HCT116 (cell line): Measurements from ENCODE around the gene IFI35. TPM values are rescaled to one million over a fixed set of nuclear protein-coding genes. Genes with fewer than 3 reads are reported as not detected.

Experiments used
- ATAC-seq: fragments of 200-7000 bp; cut with Tn5 transposase; 2 replicates; pipeline ENCODE4 v1.9.1; 2020; ENCODE audit warnings: mild to moderate bottlenecking, moderate library complexity
- BruUV-seq: library from RNA; stranded (reverse); fragments of 400-500 nt; replicated peaks from 2 replicates; lab custom pipeline; 2021; lab: Mats Ljungman, UMichigan
- CTCF ChIA-PET: fragments of 300-600 bp; sonication (Branson Sonifier 250); formaldehyde crosslinking; loops from one replicate; lab custom pipeline; 2021; ENCODE audit warnings: antibody characterized with exemption; lab: Charles Lee
- POLR2A ChIA-PET: fragments of 300-600, 350-600 bp; sonication (Branson Sonifier 250); formaldehyde crosslinking; loops from one replicate; lab custom pipeline; 2021; ENCODE audit warnings: antibody characterized with exemption; lab: Charles Lee
- RAD21 ChIA-PET, 2 experiments: fragments of 300-600 bp; sonication (Branson Sonifier 250); formaldehyde crosslinking; loops; one replicate each; lab custom pipeline; 2023; ENCODE audit warnings: low total read pairs in 2 of 2; ENCODE audit not compliant: uncharacterized antibody in 2 of 2, unreplicated experiment in 2 of 2, low non-redundant PET in 1 of 2; lab: Charles Lee
- DNase-seq: peaks from one replicate; pipeline ENCODE4 v3.0.0-alpha.2; 2010; ENCODE audit warnings: low read depth, low spot score
- H2AFZ ChIP-seq: fragments of 200-600 bp; shearing (Covaris generic), sonication (generic); 2 replicates; pipeline ENCODE4 v1.6.1; 2017; ENCODE audit warnings: low read depth, mixed run types, mixed read lengths, antibody characterized with exemption, low read length; ENCODE audit not compliant: poor library complexity, severe bottlenecking
- H3K27ac ChIP-seq: 2 replicates; pipeline ENCODE4 v1.5.1; 2012; ENCODE audit warnings: low read depth, low read length
- H3K27me3 ChIP-seq: fragments of 200-600 bp; sonication (generic); 2 replicates; pipeline ENCODE4 v1.6.1; 2016; ENCODE audit warnings: mixed run types, low read length, mixed read lengths; ENCODE audit not compliant: insufficient read depth
- H3K36me3 ChIP-seq, 2 experiments: fragments of 200-500 bp in 1 of 2; fragments of 200-600 bp in 1 of 2; sonication (Bioruptor generic) in 1 of 2; sonication (generic) in 1 of 2; 2 replicates each; pipeline versions ENCODE4 v1.5.1 to v1.6.1; 2014 to 2016; ENCODE audit warnings: low read length in 2 of 2, inconsistent platforms in 1 of 2, mixed read lengths in 1 of 2, mixed run types in 1 of 2; ENCODE audit not compliant: insufficient read depth in 2 of 2, control insufficient read depth in 1 of 2
- H3K4me1 ChIP-seq, 2 experiments: fragments of 200-600 bp in 1 of 2; sonication (generic) in 1 of 2; 2 replicates each; pipeline versions ENCODE4 v1.5.1 to v1.6.1; 2012 to 2017; ENCODE audit warnings: low read length in 2 of 2, inconsistent platforms in 1 of 2, mild to moderate bottlenecking in 1 of 2, mixed read lengths in 1 of 2, mixed run types in 1 of 2, moderate library complexity in 1 of 2; ENCODE audit not compliant: insufficient read depth in 2 of 2, control insufficient read depth in 1 of 2
- H3K4me2 ChIP-seq: fragments of 200-600 bp; sonication (generic); 2 replicates; pipeline ENCODE4 v1.6.1; 2017; ENCODE audit warnings: mixed run types, low read length, mixed read lengths
- H3K4me3 ChIP-seq, 2 experiments: fragments of 200-600 bp in 1 of 2; sonication (generic) in 1 of 2; replicated peaks in 1 of 2; 2 replicates each; pipeline ENCODE4 v1.5.1; 2011 to 2016; ENCODE audit warnings: low read length in 2 of 2, control low read depth in 1 of 2, low read depth in 1 of 2, mild to moderate bottlenecking in 1 of 2, mixed read lengths in 1 of 2, mixed run types in 1 of 2
- H3K79me2 ChIP-seq: fragments of 200-600 bp; sonication (generic); 2 replicates; pipeline ENCODE4 v1.6.1; 2017; ENCODE audit warnings: mild to moderate bottlenecking, mixed run types, low read length, moderate library complexity, mixed read lengths; ENCODE audit not compliant: insufficient read depth
- H3K9ac ChIP-seq: fragments of 200-600 bp; sonication (generic); 2 replicates; pipeline ENCODE4 v1.6.1; 2016; ENCODE audit warnings: low read length, mixed read lengths
- H3K9me2 ChIP-seq: fragments of 200-600 bp; sonication (generic), shearing (Covaris generic); 2 replicates; pipeline ENCODE4 v1.6.1; 2017; ENCODE audit warnings: mixed run types, mild to moderate bottlenecking, moderate library complexity; ENCODE audit not compliant: insufficient read depth
- H3K9me3 ChIP-seq, 2 experiments: fragments of 200-500 bp in 1 of 2; fragments of 200-600 bp in 1 of 2; sonication (Bioruptor generic) in 1 of 2; sonication (generic) in 1 of 2; 2 replicates each; pipeline ENCODE4 v1.6.1; 2014 to 2017; ENCODE audit warnings: low read length in 2 of 2, mixed read lengths in 2 of 2, inconsistent platforms in 1 of 2, low read depth in 1 of 2, mild to moderate bottlenecking in 1 of 2, mixed run types in 1 of 2, moderate library complexity in 1 of 2; ENCODE audit not compliant: control insufficient read depth in 1 of 2, insufficient read depth in 1 of 2
- H4K20me1 ChIP-seq: fragments of 200-600 bp; sonication (generic), shearing (Covaris generic); 2 replicates; pipeline ENCODE4 v1.6.1; 2017; ENCODE audit warnings: mixed run types, mild to moderate bottlenecking, moderate library complexity; ENCODE audit not compliant: insufficient read depth
- ATF3 ChIP-seq: IDR thresholded peaks from 2 replicates; pipeline ENCODE4 v1.6.1; 2012
- CEBPB ChIP-seq: IDR thresholded peaks from 2 replicates; pipeline ENCODE4 v1.6.1; 2012; ENCODE audit warnings: low read depth
- FOSL1 ChIP-seq: IDR thresholded peaks from 2 replicates; pipeline ENCODE4 v1.6.1; 2012; ENCODE audit warnings: low read depth
- SIN3A ChIP-seq: IDR thresholded peaks from 2 replicates; pipeline ENCODE4 v1.6.1; 2012; ENCODE audit warnings: low read depth
- SP1 ChIP-seq: IDR thresholded peaks from 2 replicates; pipeline ENCODE4 v1.6.1; 2012; ENCODE audit warnings: low read depth
- SRF ChIP-seq: IDR thresholded peaks from 2 replicates; pipeline ENCODE4 v1.6.1; 2012; ENCODE audit warnings: low read depth
- TCF7L2 ChIP-seq: IDR thresholded peaks from 2 replicates; pipeline ENCODE4 v1.7.0; 2011; ENCODE audit warnings: borderline replicate concordance, inconsistent platforms; ENCODE audit not compliant: insufficient read depth, insufficient read length; ENCODE audit errors: extremely low read depth
- ZFX ChIP-seq: fragments of 450-650 bp; IDR thresholded peaks from 2 replicates; pipeline ENCODE4 v1.6.1; 2017
- ZNF274 ChIP-seq: fragments of 200-500 bp; sonication (Bioruptor generic); IDR thresholded peaks from 2 replicates; pipeline ENCODE4 v1.6.1; 2014; ENCODE audit warnings: mild to moderate bottlenecking, low read depth, low read length, inconsistent platforms
- intact Hi-C: fragments of 100-400 bp; cut with micrococcal nuclease; formaldehyde crosslinking; loops from 2 replicates; pipeline ENCODE4 v1.10.0; 2022
- total RNA-seq: library from RNA; stranded (reverse); gene quantifications from one replicate; pipeline ENCODE4 v1.2.1, GENCODE V29; 2021; ENCODE audit not compliant: unreplicated experiment
- TF ChIP-seq, protein P1 (sequence below), 3 experiments: fragments of 200-600 bp in 1 of 3; sonication (generic) in 1 of 3; IDR thresholded peaks in 2 of 3; conservative IDR thresholded peaks in 1 of 3; 2 replicates each; pipeline ENCODE4 v1.5.1; 2012 to 2017; ENCODE audit warnings: low read depth in 2 of 3, low read length in 2 of 3, antibody characterized with exemption in 1 of 3, borderline replicate concordance in 1 of 3, control low read depth in 1 of 3, mild to moderate bottlenecking in 1 of 3, mixed read lengths in 1 of 3, mixed run types in 1 of 3, moderate library complexity in 1 of 3; ENCODE audit not compliant: insufficient read depth in 1 of 3

Gene IFI35
- total RNA-seq, 1 experiment from 2014 or later = 14.8 TPM

- Histone ChIP-seq H3K27me3 (no peaks in the 10 kb centered on the region), H3K4me2 (no peak overlapping the region), H3K9me3 (no peaks in the 10 kb centered on the region), H3K79me2 (no peaks in the 10 kb centered on the region), H3K4me3 (no peak overlapping the region), H2AFZ (no peak overlapping the region), H4K20me1 (no peaks in the 10 kb centered on the region), H3K36me3 (no peaks in the 10 kb centered on the region), H3K9me2 (no peaks in the 10 kb centered on the region), H3K27ac (no peak overlapping the region), H3K9ac (no peak overlapping the region), H3K4me1 (peaks cover 6 to 23% of the 10 kb centered on the region in 2 experiments; a peak in 3 of 4 replicates)
- RAD21 ChIA-PET = no interaction called here
- POLR2A ChIA-PET = interaction anchor here (1.6 kb wide), 1 partner anchor 29 kb away, joined by 3 read pairs; the partner anchor contains the start of gene RPL27
- no TSS peak for BruUV-seq
- CTCF ChIA-PET = no interaction called here
- intact Hi-C loops = no loop called here
- no peak for TF ChIP-seq SRF
- DNase-seq (no peak), ATAC-seq (no peak)
Measured at GRCh38 chr17:43027091-43028032, 20.8 kb downstream of the IFI35 start.

GRCh38 chr17:43028221-43028861, 21.8 kb downstream of the IFI35 start:
- CTCF ChIA-PET = no interaction called here
- H2AFZ ChIP-seq = no peak overlapping the region
- H3K4me2 ChIP-seq = no peak overlapping the region
- DNase-seq (no peak), ATAC-seq (no peak)
- no peaks in the 10 kb centered on the region for H4K20me1 ChIP-seq
- H3K9me2 ChIP-seq = no peaks in the 10 kb centered on the region
- no peaks in the 10 kb centered on the region for H3K27me3 ChIP-seq
- no peaks in the 10 kb centered on the region for H3K36me3 ChIP-seq
- POLR2A ChIA-PET = no interaction called here
- H3K9ac ChIP-seq = no peak overlapping the region
- RAD21 ChIA-PET = no interaction called here
- no peaks in the 10 kb centered on the region for H3K9me3 ChIP-seq
- intact Hi-C loops = no loop called here
- H3K27ac ChIP-seq = no peak overlapping the region
- H3K4me3 ChIP-seq = no peak overlapping the region
- no TSS peak for BruUV-seq
- TF ChIP-seq SP1 (no peak), ZNF274 (no peak), ATF3 (no peak), TCF7L2 (no peak), CEBPB (no peak), FOSL1 (no peak), SIN3A (no peak), ZFX (no peak)
- TF ChIP-seq, protein P1, sequence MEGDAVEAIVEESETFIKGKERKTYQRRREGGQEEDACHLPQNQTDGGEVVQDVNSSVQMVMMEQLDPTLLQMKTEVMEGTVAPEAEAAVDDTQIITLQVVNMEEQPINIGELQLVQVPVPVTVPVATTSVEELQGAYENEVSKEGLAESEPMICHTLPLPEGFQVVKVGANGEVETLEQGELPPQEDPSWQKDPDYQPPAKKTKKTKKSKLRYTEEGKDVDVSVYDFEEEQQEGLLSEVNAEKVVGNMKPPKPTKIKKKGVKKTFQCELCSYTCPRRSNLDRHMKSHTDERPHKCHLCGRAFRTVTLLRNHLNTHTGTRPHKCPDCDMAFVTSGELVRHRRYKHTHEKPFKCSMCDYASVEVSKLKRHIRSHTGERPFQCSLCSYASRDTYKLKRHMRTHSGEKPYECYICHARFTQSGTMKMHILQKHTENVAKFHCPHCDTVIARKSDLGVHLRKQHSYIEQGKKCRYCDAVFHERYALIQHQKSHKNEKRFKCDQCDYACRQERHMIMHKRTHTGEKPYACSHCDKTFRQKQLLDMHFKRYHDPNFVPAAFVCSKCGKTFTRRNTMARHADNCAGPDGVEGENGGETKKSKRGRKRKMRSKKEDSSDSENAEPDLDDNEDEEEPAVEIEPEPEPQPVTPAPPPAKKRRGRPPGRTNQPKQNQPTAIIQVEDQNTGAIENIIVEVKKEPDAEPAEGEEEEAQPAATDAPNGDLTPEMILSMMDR (IDR thresholded peaks at IDR 0.05 in 2 of 3, conservative IDR thresholded peaks at IDR 0.05 in 1 of 3; ENCODE audit: borderline replicate concordance in 1 of 3, insufficient read depth in 1 of 3, low read depth in 2 of 3, low read length in 2 of 3) = no peak
- TF ChIP-seq, all 23 proteins: peak for 0
- Histone ChIP-seq H3K4me1 (peaks cover 2 to 16% of the 10 kb centered on the region in 2 experiments; a peak in 3 of 4 replicates), H3K79me2 (no peaks in the 10 kb centered on the region)
